Activated CD8-positive, alpha-beta memory T cell treated with anti-CD3 and anti-CD28 coated beads, Interleukin-2, amount 50 U/mL, for 1 hour (primary cell): ENCODE results near the gene CHRNA10.

ENCODE experiments used
- DNase-seq: peaks from one replicate; pipeline ENCODE4 v3.0.0-alpha.2; 2020; ENCODE audit errors: extremely low read depth

Gene CHRNA10

DNA sequence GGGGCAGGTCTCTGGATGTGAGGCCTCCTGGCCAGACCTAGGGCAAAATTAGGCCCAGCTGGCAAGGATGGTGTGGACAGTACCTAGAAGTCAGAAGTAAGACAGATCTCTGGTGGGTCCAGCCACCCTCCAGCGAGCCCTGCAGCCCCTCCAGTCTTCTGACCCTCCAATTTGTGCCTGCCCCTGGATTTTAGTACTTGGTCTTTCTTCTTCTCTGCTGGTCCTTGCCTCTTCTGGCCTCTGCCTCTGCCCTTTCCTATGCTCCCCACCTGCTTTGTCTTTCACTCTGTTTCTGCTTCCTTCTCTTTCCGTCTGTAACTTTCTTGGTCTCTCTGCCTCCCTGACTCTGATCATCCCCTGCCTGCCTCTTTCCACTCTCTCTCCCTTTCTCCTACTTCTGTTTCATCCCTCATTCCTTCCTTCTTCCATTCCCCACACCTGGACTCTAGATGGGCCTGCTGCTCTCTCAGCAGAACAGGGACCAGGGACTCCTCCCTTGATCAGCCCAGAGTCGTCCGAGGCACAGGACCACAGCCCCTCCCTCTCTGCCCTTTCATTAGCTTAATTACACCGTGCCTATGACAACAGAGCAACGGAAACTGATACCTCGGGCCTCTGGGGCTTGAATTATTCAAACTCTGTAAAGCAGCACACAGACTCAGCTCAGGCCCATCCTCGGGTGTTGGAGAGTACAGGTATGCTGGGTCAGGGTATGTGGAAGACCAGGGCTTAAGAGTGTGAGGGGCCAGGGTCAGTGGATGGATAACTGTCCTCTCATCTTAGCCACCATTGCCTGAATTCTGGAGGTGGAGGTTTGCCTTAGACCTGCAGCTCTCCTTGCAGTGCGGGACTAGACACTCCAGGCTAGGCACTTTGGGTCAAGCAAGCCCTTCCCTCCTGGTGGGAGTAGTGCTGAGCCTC is at the start of gene CHRNA10:
TSS of gene CHRNA10 (minus strand) at position 51 of the 921 bp plus-strand sequence. CDS start 72 bp downstream, outside the sequence.
- no peak for DNase-seq

GRCh38 chr11:3712274-3712673 is 41.1 kb upstream of the CHRNA10 start:
- no peak for DNase-seq

DNA sequence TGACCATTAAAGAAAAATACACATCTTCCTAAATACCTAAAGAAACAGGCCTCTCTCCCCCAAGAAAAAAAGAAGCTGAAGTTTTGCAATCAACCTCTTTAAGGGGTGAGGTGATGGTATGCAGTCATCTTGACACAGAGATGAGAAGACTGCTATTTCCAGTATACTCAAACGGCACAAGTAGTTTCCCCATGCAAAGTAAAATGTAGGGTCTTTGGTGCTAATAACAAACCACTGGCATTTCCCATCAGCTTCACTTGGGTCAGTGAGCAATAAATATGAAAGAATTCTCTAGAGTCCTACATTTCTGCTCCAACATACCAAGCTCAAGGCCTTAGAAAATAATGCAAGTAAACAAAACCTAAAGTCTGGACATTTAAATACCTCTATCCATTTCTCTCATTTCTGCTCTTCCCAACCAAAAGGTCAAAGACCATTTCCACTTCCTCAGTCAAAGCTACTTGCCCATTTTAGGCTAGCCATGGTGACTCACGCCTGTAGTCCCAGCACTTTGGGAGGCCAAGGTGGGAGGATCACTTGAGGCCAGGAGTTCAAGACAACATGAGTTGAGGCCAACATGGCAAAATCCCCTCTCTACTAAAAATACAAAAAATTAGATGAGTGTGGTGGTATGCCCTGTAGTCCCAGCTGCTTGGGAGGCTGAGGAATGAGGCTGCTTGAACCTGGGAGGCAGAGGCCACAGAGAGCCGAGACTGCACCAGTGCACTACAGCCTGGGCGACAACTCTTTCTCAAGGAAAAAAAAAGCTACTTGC is 39.5 kb upstream of the CHRNA10 start:
- no peak for DNase-seq

- DNase-seq = no peak
Observed at GRCh38 chr11:3709977-3710376, 38.8 kb upstream of the CHRNA10 start.

DNA sequence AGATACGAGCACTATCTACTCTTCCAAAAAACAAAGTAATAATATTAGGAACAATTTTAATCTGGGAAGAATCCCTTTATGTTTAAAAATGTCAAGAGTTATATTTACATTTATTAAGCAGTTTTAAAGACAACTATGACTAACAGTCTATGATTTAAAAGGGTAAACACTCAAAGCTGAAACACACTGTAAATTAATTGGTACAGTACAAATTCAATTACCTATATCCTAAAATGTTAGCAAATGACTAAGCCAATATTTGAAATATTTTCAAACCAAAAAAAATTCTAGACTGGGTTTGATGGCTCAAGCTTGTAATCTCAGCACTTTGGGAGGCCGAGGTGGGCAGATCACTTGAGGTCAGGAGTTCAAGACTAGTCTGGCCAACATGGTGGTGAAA is 36.0 kb upstream of the CHRNA10 start:
- DNase-seq = no peak

GRCh38 chr11:3703383-3703782 is 32.2 kb upstream of the CHRNA10 start:
- DNase-seq = no peak

- DNase-seq = no peak
Observed at GRCh38 chr11:3700910-3701309, 29.7 kb upstream of the CHRNA10 start.

GRCh38 chr11:3700410-3700809 is 29.2 kb upstream of the CHRNA10 start:
- DNase-seq = no peak

DNA sequence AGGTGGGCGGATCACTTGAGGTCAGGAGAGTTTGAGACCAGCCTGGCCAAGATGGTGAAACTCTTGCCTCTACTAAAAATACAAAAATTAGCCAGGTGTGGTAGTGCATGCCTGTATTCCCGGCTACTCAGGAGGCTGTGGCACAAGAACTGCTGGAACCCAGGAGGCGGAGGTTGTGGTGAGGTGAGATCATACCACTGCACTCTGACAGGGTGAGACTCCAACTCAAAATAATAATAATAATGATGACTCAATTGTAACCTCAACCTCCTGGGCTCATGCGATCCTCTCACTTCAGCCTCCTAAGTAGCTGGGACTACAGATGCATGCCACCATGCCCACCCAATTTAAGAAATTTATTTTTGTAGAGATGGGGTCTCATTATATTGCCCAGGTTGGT is 15.6 kb upstream of the CHRNA10 start:
- no peak for DNase-seq

DNA sequence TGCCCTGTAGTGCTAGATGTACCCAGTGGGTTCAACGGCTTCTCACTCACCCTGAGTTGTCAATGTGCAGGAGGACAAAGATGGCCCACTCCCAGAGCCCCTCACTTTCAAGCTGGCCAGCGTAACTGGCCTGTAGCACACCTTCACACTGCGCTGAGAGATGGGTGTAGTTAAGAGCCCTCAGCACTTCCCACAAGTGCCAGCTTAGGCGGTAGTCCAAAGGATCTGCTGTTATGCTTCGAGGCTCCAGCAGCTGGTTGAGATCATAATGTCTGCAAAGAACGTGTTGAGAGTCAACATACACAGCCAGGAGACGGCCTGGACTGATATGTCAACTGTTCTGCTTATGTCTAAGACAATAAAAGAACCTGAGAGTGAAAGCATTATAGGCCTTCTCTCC is 14.7 kb upstream of the CHRNA10 start:
- no peak for DNase-seq

DNA sequence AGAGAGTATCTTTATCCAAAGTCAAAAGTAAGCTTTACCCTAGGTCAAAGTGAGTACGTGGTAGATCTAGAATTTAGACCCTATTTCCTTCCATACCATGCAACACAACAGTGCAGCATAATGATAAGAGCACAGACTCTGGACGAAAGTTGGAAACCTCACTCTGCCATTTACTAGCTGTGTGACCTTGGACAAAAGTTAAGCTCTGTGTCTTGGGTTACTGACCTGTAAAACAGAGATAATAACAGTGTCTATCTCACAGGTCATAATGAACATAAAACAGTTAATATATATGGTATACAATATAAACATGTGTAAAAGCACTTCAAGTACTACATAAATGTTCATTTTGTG is 13.6 kb upstream of the CHRNA10 start:
- DNase-seq = no peak

DNA sequence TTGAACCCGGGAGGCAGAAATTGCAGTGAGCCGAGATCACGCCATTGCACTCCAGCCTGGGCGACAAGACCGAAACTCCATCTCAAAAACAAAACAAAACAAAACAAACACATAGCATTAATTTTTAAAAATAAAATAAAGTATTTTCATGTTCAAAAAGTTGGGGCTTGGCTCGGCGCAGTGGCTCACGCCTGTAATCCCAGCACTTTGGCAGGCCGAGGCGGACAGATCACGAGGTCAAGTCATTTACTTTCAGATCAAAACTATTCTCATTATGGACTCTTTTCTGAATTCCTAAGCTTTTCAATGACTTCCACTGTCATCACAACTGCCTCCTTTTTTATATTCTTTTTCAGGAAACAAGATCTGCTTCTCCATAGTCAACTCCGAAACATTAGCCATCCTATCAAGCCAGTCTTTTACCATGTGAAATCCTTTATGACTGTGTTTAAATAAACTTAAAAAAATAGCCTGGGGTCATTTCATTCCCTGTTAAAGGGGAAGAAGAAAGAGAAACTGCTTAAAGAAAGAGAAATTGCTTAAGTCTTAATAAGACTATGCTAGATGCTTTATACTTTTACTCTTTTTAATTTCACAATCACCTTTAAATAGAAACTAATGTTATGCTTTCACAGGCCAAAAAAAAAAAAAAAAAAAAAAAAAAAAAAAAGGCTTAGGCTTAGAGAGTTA is 13.1 kb upstream of the CHRNA10 start:
- DNase-seq = no peak

- no peak for DNase-seq
Observed at GRCh38 chr11:3683039-3683438, 11.9 kb upstream of the CHRNA10 start.

GRCh38 chr11:3679077-3679476 is 7.9 kb upstream of the CHRNA10 start:
- DNase-seq = no peak

DNA sequence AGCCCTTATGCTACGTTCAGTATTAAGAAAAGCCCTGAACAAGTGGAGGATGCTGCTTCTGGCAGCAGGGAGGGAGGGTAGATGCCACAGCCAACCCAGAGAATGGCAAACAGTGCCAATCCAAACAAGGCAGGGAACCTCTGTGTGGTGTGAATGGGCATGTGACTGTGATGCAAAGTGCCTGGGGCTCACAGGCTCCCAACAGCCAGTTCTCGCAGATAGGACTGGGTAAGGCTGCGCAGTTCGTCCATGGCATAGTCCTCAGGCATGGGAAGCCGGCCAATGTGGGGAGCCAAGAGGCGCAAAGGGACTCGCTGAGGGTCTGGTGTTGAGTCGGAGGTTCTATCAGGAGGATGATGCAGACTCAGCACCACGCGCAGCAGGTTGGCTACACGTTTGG is 4.8 kb upstream of the CHRNA10 start:
- no peak for DNase-seq

GRCh38 chr11:3674189-3674588 is 3.0 kb upstream of the CHRNA10 start:
- no peak for DNase-seq

- no peak for DNase-seq
Observed at GRCh38 chr11:3669742-3670183, 1.4 kb downstream of the CHRNA10 start.

DNA sequence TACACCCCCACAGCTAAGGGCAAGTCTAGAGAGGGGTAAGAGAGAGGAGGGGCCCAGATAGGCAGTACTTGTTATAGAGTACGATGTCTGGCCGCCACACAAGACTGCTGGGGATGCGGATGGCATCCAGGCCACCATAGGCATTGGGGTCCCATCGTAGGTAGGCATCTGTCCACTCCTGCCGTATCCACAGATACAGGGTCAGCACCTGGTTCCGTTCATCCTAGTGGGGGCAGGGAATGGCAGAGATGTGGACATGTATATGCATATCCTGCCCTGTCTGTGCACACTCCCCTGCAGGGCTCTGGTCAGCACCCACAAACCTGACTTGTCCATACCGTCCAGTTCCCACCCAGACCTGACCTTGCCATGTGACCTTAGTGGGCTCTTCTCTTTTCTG is 2.1 kb downstream of the CHRNA10 start:
- DNase-seq = no peak

DNA sequence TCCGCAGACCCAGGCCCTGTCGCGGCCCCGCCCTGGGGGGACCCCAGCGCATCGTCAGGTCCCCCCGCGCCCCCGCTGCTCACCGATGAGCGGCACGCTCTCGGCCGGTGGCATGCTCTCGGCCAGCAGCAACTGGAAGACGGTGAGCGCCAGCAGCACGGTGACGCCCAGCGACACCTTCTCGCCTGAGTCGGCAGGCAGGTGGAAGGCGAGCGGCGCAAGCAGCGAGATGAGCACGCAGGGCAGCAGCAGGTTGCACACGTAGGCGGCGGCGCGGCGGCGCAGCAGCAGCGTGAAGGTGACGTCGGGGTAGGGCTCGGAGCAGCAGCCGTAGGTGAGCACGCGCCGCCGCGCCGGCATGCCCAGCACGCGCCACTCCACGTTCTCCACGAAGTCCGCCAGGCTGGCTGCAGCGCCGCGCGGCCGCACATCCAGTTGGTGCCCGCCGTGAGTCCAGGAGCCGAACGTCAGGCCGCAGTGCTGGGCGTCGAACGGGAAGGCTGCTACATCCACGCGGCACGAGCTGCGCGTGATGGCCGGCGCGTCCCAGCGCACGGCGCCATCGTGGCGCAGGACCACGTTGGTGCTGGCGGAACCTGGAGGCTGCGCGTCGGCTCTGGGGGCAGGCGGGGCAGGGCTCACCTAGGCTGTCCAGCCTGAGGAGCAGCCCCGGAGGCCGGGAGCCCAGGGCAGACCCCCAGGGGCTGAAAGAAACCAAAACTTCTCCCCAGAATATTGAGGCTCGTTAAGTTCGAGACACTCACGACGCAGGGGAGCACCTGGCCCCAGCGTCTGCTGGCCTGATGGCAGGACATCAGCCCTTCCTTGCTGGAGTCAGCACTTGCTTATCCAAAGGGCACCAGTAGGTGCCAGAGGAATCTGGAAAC is 3.8 kb downstream of the CHRNA10 start:
- DNase-seq = no peak

GRCh38 chr11:3666023-3666530 is 5.1 kb downstream of the CHRNA10 start:
- DNase-seq = no peak
